Measurements from ENCODE around the gene VOPP1.

VOPP1 gene

GRCh38 chr7:55576753-55577152, 4.5 kb upstream of the VOPP1 start:
- DNase-seq, result no peak

GRCh38 chr7:55575733-55576132, 3.4 kb upstream of the VOPP1 start:
- no peak for DNase-seq

- DNase-seq, result no peak
These were observed 2.8 kb upstream of the VOPP1 start for GRCh38 chr7:55575098-55575497.

GRCh38 chr7:55574051-55574717, 1.9 kb upstream of the VOPP1 start:
- peak; percentile 66 for DNase-seq

- DNase-seq, result no peak
These were observed 1.1 kb upstream of the VOPP1 start for GRCh38 chr7:55573234-55573900.

GRCh38 chr7:55571511-55572377, 558 bp downstream of the VOPP1 start:
- DNase-seq, result peak; percentile 74

- DNase-seq, result no peak
These were observed 1.4 kb downstream of the VOPP1 start for GRCh38 chr7:55570939-55571338.

- no peak for DNase-seq
These were observed 2.0 kb downstream of the VOPP1 start for GRCh38 chr7:55570218-55570873.

GRCh38 chr7:55569797-55570196, 2.5 kb downstream of the VOPP1 start:
- no peak for DNase-seq

GRCh38 chr7:55569269-55569663, 3.0 kb downstream of the VOPP1 start:
- DNase-seq, result no peak

GRCh38 chr7:55568613-55569268, 3.6 kb downstream of the VOPP1 start:
- no peak for DNase-seq

GRCh38 chr7:55567571-55567970, 4.7 kb downstream of the VOPP1 start:
- DNase-seq, result no peak

- DNase-seq, result no peak
These were observed 6.6 kb downstream of the VOPP1 start for GRCh38 chr7:55565681-55566080.

GRCh38 chr7:55563596-55564325, 8.5 kb downstream of the VOPP1 start:
- DNase-seq, result no peak

GRCh38 chr7:55561690-55562089, 10.6 kb downstream of the VOPP1 start:
- DNase-seq, result no peak

GRCh38 chr7:55558962-55559920, 13.1 kb downstream of the VOPP1 start:
- DNase-seq, result no peak

- no peak for DNase-seq
These were observed 14.6 kb downstream of the VOPP1 start for GRCh38 chr7:55557666-55558188.

- DNase-seq, result no peak
These were observed 15.8 kb downstream of the VOPP1 start for GRCh38 chr7:55556492-55556891.

GRCh38 chr7:55556031-55556430, 16.3 kb downstream of the VOPP1 start:
- no peak for DNase-seq

GRCh38 chr7:55555160-55555559, 17.1 kb downstream of the VOPP1 start:
- no peak for DNase-seq

Measured in central memory CD4-positive, alpha-beta T cell (primary cell).